ENCODE results near the gene FAM193A.

GRCh38 chr4:2492970-2493369 is 43.5 kb upstream of the FAM193A start:
- TF ChIP-seq EZH2 (IDR thresholded peaks at IDR 0.05) (no peak), POLR2AphosphoS5 (IDR thresholded peaks at IDR 0.05; ENCODE audit: borderline replicate concordance, low read depth, low read length) (no peak)

Measured in SK-N-MC (cell line).